Hepatocyte (in vitro differentiated cells): ENCODE results near the gene ZNF423.

Source experiments
- EZH2 ChIP-seq: fragments of 200-600 bp; sonication (generic); IDR thresholded peaks from 2 replicates; pipeline ENCODE4 v1.6.1; 2016; ENCODE audit warnings: antibody characterized with exemption, mild to moderate bottlenecking, borderline replicate concordance
- EZH2phosphoT487 ChIP-seq: fragments of 200-600 bp; sonication (generic); IDR thresholded peaks from one replicate; pipeline ENCODE4 v1.6.1; 2018; ENCODE audit warnings: antibody characterized with exemption, mild to moderate bottlenecking, low read depth, moderate library complexity; ENCODE audit not compliant: unreplicated experiment, severe bottlenecking
- TF ChIP-seq, protein P1 (sequence below): fragments of 200-600 bp; sonication (generic); IDR thresholded peaks from 2 replicates; pipeline ENCODE4 v1.5.1; 2016; ENCODE audit warnings: antibody characterized with exemption, mild to moderate bottlenecking; ENCODE audit not compliant: poor library complexity

DNA sequence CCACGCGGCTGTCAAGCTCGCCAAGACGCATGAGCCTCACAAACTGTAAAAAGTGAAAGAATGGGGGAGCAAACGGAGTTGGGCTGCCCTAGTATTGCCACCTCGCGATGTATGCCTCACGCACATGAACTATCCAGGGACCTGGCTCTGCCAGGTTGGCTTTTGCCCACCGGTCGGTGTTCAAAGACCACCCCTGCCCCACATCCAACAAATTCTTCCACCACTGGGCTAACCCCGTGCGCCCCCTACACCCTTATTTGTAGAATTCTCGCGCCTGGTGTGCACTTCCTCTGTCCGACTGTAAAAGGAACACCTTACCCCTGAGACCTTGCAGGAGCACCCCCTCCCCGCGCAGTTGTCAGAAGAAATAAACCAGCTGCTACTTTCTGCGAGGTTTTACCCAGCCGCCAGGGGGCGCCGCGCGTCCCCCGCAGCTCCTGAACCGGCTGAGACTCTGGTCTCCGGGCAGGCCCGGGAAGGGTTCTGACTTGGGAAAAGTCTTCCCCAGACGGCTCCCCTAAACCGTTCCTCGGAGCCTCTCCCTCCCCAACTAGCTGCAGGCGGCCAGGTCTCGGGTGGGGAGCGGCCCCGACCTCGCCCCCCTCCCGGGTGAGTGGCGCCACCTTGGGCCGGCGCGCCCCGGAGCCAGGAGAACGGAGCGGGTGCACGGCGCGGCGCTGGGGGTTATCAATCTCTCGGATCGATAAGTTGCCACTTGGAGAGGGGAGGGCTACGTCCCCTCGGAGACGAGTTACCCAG is 1.7 kb upstream of the ZNF423 start:
- TF ChIP-seq, protein P1, sequence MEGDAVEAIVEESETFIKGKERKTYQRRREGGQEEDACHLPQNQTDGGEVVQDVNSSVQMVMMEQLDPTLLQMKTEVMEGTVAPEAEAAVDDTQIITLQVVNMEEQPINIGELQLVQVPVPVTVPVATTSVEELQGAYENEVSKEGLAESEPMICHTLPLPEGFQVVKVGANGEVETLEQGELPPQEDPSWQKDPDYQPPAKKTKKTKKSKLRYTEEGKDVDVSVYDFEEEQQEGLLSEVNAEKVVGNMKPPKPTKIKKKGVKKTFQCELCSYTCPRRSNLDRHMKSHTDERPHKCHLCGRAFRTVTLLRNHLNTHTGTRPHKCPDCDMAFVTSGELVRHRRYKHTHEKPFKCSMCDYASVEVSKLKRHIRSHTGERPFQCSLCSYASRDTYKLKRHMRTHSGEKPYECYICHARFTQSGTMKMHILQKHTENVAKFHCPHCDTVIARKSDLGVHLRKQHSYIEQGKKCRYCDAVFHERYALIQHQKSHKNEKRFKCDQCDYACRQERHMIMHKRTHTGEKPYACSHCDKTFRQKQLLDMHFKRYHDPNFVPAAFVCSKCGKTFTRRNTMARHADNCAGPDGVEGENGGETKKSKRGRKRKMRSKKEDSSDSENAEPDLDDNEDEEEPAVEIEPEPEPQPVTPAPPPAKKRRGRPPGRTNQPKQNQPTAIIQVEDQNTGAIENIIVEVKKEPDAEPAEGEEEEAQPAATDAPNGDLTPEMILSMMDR, result peak; percentile 97
- TF ChIP-seq EZH2phosphoT487 (no peak), EZH2 (no peak)
